Smooth muscle cell of the pulmonary artery (primary cell): ENCODE measurements around the gene CERCAM. TPM values are rescaled to one million over a fixed set of nuclear protein-coding genes. Genes with fewer than 3 reads are reported as not detected.

Experiments
- total RNA-seq: library from RNA; depleted of rRNA; stranded (reverse); fragments of >200 nt; gene quantifications from 2 replicates; pipeline ENCODE4 v1.2.3, GENCODE V29; 2014

Gene CERCAM, protein sequence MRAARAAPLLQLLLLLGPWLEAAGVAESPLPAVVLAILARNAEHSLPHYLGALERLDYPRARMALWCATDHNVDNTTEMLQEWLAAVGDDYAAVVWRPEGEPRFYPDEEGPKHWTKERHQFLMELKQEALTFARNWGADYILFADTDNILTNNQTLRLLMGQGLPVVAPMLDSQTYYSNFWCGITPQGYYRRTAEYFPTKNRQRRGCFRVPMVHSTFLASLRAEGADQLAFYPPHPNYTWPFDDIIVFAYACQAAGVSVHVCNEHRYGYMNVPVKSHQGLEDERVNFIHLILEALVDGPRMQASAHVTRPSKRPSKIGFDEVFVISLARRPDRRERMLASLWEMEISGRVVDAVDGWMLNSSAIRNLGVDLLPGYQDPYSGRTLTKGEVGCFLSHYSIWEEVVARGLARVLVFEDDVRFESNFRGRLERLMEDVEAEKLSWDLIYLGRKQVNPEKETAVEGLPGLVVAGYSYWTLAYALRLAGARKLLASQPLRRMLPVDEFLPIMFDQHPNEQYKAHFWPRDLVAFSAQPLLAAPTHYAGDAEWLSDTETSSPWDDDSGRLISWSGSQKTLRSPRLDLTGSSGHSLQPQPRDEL
- 338 and 365 TPM in 2 replicates for total RNA-seq

DNA sequence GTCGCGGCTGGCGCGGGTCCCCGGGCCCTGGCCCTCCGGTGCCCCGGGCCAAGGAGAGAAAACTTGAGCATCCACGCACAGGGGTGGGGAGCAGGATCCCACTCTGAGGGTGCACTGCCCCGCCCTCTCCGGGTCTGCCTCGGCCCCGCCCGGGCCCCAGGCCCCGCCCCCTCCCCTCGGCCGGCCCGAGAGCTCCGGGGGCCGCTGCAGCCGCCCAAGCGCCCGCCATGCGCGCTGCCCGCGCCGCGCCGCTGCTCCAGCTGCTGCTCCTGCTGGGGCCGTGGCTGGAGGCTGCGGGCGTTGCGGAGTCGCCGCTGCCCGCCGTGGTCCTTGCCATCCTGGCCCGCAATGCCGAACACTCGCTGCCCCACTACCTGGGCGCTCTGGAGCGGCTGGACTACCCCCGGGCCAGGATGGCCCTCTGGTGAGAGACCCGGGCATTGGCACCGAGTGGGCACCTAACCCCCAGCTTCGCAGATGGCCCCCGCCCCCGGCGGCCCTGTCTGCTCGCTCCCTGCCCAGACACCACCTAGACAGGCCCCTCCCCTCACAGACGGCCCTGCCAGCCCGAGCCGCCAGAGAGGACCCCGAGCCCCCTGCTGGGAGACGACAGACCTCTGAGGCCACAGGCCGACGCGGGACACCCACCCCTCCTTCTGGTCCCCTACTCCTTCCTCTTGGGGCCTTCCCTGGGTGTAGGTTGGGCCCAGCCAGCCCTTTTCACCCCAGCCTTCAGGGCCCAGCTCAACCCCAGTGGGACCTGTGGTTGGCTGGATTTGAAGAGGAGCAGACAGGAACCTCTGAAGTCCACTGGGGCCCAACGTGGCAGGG is at the start of gene CERCAM:
Gene CERCAM, plus strand, starts transcription at position 207 of the 831 bp plus-strand sequence. Its CDS starts 21 bp downstream, at position 228.

GRCh38 chr9:128455849-128456612 is 35.4 kb downstream of the CERCAM start, which contains the start of gene ODF2:
Gene ODF2 (plus strand): TSS chr9:128456006. CDS start chr9:128456092, 86 bp downstream.

Other genes with a start within 250 kb of the CERCAM start
- 35.8 and 49.4 TPM in 2 replicates for gene CIZ1, start 229.3 kb upstream of the CERCAM start, total RNA-seq
- gene DNM1, start 217.5 kb upstream of the CERCAM start, total RNA-seq, result 1.9 and 5.8 TPM in 2 replicates
- 124 and 137 TPM in 2 replicates for gene GOLGA2, start 144.8 kb upstream of the CERCAM start, total RNA-seq
- 34.5 and 35.3 TPM in 2 replicates for gene SWI5, start 144.6 kb upstream of the CERCAM start, total RNA-seq
- gene TRUB2, start 98.4 kb upstream of the CERCAM start, total RNA-seq, result 18.8 and 24.4 TPM in 2 replicates
- gene COQ4, start 98.0 kb upstream of the CERCAM start, total RNA-seq, result 16.9 and 21.8 TPM in 2 replicates
- gene SLC27A4, start 80.3 kb upstream of the CERCAM start, total RNA-seq, result 16.0 and 29.9 TPM in 2 replicates
- 47.5 and 47.8 TPM in 2 replicates for gene URM1, start 49.5 kb upstream of the CERCAM start, total RNA-seq
- gene ODF2, start 35.1 kb downstream of the CERCAM start, total RNA-seq, result 32.7 TPM in 2 replicates
- 21.2 and 23.4 TPM in 2 replicates for gene GLE1, start 83.9 kb downstream of the CERCAM start, total RNA-seq
- gene SPTAN1, start 131.7 kb downstream of the CERCAM start, total RNA-seq, result 320 and 359 TPM in 2 replicates
- 35.8 and 43.4 TPM in 2 replicates for gene DYNC2I2, start 236.0 kb downstream of the CERCAM start, total RNA-seq